ENCODE measurements around the gene MTFP1.

DNA sequence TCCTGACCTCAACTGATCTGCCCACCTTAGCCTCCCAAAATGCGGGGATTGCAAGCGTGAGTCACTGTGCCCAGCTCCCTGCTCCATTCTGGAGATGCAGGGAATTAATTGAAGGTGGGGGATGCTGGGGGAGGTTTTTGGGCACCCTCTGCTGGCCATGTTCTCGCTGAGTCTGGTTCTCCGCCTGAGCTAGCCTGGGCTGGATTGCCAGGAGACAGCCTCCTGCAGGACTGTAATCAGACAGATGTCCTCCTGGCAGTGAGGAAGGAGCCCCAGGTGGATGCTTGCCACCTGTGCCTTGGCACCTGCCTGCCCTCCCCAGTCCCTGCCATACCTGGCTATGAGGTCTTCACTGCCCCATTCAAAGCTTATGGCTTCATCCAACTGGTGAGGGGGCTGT, 5.4 kb downstream of the MTFP1 start:
- TF ChIP-seq, protein P1, sequence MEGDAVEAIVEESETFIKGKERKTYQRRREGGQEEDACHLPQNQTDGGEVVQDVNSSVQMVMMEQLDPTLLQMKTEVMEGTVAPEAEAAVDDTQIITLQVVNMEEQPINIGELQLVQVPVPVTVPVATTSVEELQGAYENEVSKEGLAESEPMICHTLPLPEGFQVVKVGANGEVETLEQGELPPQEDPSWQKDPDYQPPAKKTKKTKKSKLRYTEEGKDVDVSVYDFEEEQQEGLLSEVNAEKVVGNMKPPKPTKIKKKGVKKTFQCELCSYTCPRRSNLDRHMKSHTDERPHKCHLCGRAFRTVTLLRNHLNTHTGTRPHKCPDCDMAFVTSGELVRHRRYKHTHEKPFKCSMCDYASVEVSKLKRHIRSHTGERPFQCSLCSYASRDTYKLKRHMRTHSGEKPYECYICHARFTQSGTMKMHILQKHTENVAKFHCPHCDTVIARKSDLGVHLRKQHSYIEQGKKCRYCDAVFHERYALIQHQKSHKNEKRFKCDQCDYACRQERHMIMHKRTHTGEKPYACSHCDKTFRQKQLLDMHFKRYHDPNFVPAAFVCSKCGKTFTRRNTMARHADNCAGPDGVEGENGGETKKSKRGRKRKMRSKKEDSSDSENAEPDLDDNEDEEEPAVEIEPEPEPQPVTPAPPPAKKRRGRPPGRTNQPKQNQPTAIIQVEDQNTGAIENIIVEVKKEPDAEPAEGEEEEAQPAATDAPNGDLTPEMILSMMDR (IDR thresholded peaks at IDR 0.05) = no peak
- TF ChIP-seq ZFX (IDR thresholded peaks at IDR 0.05; ENCODE audit: borderline replicate concordance) = no peak

All from 22Rv1 (cell line).